Measurements from ENCODE around the gene KCNB1.

Gene KCNB1

DNA sequence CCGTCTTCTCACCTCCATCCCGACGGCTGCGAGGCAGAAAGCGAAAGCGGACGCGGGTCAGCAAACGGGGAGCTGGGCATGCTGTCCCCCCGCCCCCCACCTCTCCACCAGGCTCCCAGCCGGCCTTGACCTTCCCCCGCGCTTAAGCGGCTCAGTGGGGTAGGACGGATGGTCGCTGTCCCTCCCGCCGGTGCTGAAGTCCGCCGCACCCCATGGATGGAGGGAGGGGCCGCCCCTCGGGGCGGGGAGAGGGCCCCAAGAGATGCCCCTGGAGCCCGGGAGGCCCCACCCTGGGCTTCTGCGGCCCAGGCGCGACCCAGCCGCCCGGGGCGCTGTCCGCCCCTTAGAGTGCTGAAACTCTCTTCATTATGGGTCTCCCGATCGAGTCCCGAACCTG, at the start of gene KCNB1:
Gene KCNB1 (minus strand): TSS at position 48 of the 397 bp plus-strand sequence. CDS start 188 bp downstream, outside the sequence.
- no peak within 1 kb of the TSS for H3K4me3 ChIP-seq (ENCODE audit: low read depth, low read length)
- TF ChIP-seq, protein P1, sequence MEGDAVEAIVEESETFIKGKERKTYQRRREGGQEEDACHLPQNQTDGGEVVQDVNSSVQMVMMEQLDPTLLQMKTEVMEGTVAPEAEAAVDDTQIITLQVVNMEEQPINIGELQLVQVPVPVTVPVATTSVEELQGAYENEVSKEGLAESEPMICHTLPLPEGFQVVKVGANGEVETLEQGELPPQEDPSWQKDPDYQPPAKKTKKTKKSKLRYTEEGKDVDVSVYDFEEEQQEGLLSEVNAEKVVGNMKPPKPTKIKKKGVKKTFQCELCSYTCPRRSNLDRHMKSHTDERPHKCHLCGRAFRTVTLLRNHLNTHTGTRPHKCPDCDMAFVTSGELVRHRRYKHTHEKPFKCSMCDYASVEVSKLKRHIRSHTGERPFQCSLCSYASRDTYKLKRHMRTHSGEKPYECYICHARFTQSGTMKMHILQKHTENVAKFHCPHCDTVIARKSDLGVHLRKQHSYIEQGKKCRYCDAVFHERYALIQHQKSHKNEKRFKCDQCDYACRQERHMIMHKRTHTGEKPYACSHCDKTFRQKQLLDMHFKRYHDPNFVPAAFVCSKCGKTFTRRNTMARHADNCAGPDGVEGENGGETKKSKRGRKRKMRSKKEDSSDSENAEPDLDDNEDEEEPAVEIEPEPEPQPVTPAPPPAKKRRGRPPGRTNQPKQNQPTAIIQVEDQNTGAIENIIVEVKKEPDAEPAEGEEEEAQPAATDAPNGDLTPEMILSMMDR (IDR thresholded peaks at IDR 0.05; ENCODE audit: control insufficient read depth, extremely low read depth, insufficient read depth): no peak
- no peak for DNase-seq (ENCODE audit: low read depth)

DNA sequence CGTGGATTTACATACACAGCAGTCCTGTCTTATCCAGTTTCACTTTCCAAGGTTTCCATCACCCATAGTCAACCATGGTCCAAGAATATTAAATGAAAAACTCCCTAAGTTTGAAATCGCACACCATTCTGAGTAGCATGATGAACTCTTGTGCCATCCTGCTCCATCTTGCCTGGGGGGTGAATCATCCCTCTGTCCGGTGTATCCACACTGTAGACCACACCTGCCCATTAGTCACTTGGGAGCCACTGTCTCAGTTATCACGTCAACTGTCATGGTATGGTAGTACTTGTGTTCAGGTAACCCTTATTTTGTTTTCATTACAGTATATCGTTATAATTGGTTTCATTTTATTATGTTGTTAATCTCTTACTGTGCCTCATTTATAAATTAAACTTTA, 47.0 kb upstream of the KCNB1 start:
- no peak overlapping the region for H3K4me3 ChIP-seq (ENCODE audit: low read depth, low read length)
- DNase-seq (ENCODE audit: low read depth): no peak
- TF ChIP-seq, protein P1 (IDR thresholded peaks at IDR 0.05; ENCODE audit: control insufficient read depth, extremely low read depth, insufficient read depth): no peak

DNA sequence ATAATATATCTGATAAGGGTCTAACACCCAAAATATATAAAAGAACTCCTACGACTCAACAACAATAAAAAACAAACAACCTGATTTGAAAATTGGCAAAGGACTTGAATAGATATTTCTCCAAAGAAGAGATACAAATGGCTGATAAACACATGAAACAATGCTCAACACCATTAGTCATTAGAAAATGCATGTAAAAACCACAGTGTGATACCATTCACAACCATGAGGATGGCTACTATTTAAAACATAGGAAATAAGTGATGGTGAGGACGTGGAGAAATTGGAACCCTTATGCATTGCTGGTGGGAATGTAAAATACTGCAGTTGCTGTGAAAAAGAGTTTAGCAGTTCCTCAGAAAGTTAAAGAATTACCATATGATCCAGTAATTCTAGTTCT, 44.1 kb upstream of the KCNB1 start:
- no peak overlapping the region for H3K4me3 ChIP-seq (ENCODE audit: low read depth, low read length)
- TF ChIP-seq, protein P1 (IDR thresholded peaks at IDR 0.05; ENCODE audit: control insufficient read depth, extremely low read depth, insufficient read depth): no peak
- no peak for DNase-seq (ENCODE audit: low read depth)

DNA sequence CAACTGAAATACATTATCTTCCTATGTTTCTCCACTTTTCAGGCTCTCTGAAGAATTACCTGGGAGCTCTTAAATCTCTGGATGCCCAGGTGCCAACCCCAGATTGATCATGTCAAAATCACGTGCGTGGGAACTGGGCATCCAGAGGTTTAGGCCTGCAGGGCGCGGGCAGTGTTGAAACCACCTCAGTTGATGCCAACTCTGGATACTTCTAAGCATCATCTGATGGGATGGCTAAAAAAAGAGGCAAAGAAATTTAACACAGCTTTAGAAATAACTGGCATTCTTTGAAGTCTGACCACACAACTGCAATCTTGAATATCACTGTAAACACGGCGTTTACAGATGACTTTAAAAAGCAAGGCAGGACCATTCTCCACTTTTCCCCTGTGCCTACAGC, 43.6 kb upstream of the KCNB1 start:
- no peak overlapping the region for H3K4me3 ChIP-seq (ENCODE audit: low read depth, low read length)
- DNase-seq (ENCODE audit: low read depth): no peak
- TF ChIP-seq, protein P1 (IDR thresholded peaks at IDR 0.05; ENCODE audit: control insufficient read depth, extremely low read depth, insufficient read depth): no peak

DNA sequence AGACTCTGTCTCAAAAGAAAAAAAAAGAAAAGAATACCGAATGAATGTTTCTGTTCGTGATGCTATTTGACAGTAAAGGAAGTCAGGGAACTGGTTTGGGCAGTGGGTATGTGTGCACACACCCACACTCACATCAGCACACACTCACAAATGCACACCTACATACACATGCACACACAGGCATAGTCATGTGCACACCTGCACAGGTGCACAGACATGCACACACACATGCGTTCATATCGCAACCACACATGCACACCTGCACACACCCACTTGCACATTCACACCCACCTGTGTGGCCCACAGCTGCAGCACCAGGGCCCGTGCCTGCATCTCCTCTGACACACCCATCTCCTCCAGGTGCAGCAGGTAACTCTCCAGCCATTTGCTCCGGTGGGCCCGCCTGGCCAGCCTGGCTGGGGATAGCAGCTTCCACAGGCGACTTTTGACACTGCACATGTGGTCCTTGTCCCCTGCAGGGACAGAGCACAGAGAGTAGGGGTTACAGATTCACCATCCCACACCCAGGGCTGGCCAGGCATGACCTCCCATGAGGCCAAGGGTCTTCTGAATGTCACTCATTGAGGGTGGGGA, 41.4 kb upstream of the KCNB1 start:
- DNase-seq (ENCODE audit: low read depth): no peak
- H3K4me3 ChIP-seq (ENCODE audit: low read depth, low read length): no peak overlapping the region
- TF ChIP-seq, protein P1 (IDR thresholded peaks at IDR 0.05; ENCODE audit: control insufficient read depth, extremely low read depth, insufficient read depth): no peak

DNA sequence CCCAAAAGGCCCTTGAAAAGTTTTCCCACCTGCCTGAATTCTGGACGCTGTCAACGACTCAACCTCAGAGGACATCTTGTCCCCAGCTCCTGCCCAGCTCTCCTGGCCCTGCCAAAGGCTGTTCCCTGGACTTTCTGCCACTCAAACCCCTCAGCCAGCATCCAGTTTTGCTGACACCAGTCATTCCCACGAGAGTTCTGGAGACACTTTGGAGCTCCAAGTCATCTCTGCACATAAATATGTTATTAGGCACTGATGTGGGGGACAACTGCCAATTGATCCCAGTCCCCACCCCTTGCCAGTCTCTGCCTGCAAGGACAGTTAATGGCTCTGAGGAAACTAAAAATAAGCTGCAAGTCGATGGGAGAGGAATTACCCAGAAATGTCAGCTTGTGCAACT, 38.9 kb upstream of the KCNB1 start:
- DNase-seq (ENCODE audit: low read depth): no peak
- H3K4me3 ChIP-seq (ENCODE audit: low read depth, low read length): no peak overlapping the region
- TF ChIP-seq, protein P1 (IDR thresholded peaks at IDR 0.05; ENCODE audit: control insufficient read depth, extremely low read depth, insufficient read depth): no peak

DNA sequence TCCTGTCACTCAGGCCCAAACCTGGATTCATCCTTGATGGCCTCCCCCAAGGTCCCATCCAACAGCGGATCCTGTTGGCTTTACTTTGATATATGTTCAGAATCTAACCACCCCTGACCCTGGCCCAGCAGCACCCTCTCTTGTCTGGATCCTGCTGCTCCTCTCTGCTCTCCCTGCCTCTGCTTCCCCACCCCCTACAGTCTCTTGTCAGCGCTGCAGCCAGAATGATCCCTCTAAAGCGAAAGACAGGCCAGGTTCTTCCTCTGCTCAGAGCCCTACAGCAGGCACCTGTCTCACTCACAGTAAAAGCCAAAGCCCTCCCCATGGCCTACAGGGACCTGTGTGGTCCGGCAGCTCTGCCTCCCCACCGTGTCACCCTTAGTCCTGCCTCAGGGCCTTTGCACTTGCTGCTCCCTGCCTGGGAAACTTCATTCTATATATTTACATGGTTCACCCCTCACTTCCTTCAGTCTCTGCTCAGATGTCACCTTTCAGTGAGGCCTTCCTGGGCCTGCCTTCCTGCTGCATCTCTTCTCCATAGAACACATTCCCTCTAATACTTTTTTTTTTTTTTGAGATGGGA, 37.4 kb upstream of the KCNB1 start:
- TF ChIP-seq, protein P1 (IDR thresholded peaks at IDR 0.05; ENCODE audit: control insufficient read depth, extremely low read depth, insufficient read depth): no peak
- H3K4me3 ChIP-seq (ENCODE audit: low read depth, low read length): no peak overlapping the region
- DNase-seq (ENCODE audit: low read depth): no peak

Data from LNCaP clone FGC (cell line).